Thyroid gland (tissue), 4 donors: Measurements from ENCODE around the gene THAP3. TPM values are rescaled to one million over a fixed set of nuclear protein-coding genes. Genes with fewer than 3 reads are reported as not detected.
A peak's percentile ranks its signal among the peaks of the same experiment; 100 is the strongest.

Source experiments
- DNase-seq, 2 donors: peaks; one replicate each; pipeline ENCODE4 v3.0.0-alpha.2; 2019
- H3K27ac ChIP-seq, 3 donors: fragments of 200-600 bp; sonication (generic); 1 replicate in 2 of 3; 2 replicates in 1 of 3; pipeline ENCODE4 v1.5.1; 2016 to 2019; ENCODE audit warnings: mild to moderate bottlenecking in 1 of 3, moderate library complexity in 1 of 3
- H3K27me3 ChIP-seq: fragments of 200-600 bp; sonication (generic); one replicate; pipeline ENCODE4 v1.5.1; 2019
- H3K36me3 ChIP-seq, 2 donors: fragments of 200-600 bp; sonication (generic); one replicate each; pipeline ENCODE4 v1.5.1; 2016 to 2019
- H3K4me1 ChIP-seq, 2 donors: fragments of 200-600 bp; sonication (generic); one replicate each; pipeline ENCODE4 v1.5.1; 2017 to 2019
- H3K4me3 ChIP-seq, 3 donors: fragments of 200-600 bp; sonication (generic); replicated peaks in 1 of 3; 1 replicate in 2 of 3; 2 replicates in 1 of 3; pipeline ENCODE4 v1.5.1; 2016; ENCODE audit warnings: mild to moderate bottlenecking in 1 of 3
- H3K9me3 ChIP-seq: fragments of 200-600 bp; sonication (generic); one replicate; pipeline ENCODE4 v1.5.1; 2017
- POLR2A ChIP-seq, 2 donors: fragments of 450-650 bp; IDR thresholded peaks; one replicate each; pipeline ENCODE4 v1.6.1; 2017; ENCODE audit warnings: antibody characterized with exemption in 2 of 2, mild to moderate bottlenecking in 2 of 2, moderate library complexity in 1 of 2
- WGBS, 2 donors: methylation state at CpG; one replicate each; pipeline ENCODE4 v1.1.5; 2017; 5-methylcytosine and 5-hydroxymethylcytosine counted together
- intact Hi-C: fragments of 100-400 bp; cut with DNase I; formaldehyde crosslinking; loops from one replicate; pipeline ENCODE4 v1.15.1; 2023
- total RNA-seq, 4 donors: library from RNA; depleted of rRNA; stranded (reverse); fragments of >200 nt; gene quantifications; one replicate each; pipeline ENCODE4 v1.2.3, GENCODE V29; 2016
- TF ChIP-seq, protein P1 (sequence below), 6 experiments: fragments of 200-600 bp in 3 of 6; fragments of 450-650 bp in 3 of 6; sonication (generic) in 3 of 6; IDR thresholded peaks; one replicate each; pipeline ENCODE4 v1.5.1; 2016 to 2019; ENCODE audit warnings: antibody characterized with exemption in 6 of 6, mild to moderate bottlenecking in 2 of 6, inconsistent platforms in 1 of 6, moderate library complexity in 1 of 6

The THAP3 gene
- total RNA-seq, 4 donors from 2014 or later = 21.2 to 35.3 (median 30.5) TPM

DNA sequence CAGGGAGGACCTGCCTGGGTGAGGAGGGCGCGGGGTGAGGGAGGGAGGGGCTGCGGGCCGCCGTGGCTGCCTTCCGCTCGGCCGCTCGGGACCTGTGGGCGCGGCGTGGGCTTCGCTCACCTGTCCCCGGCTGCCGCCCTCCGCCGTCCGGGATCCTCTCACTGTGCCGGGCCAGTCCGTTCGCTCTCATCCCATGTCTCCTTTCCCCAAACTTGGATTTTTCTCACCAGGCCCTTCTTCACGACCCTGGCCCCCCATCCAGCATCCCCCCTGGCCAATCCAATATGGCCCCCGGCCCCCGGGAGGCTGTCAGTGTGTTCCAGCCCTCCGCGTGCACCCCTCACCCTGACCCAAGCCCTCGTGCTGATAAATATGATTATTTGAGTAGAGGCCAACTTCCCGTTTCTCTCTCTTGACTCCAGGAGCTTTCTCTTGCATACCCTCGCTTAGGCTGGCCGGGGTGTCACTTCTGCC, 44.5 kb upstream of the THAP3 start:
- Histone ChIP-seq H3K4me3 (peak overlapping the region; percentile 85 to 95 (median 90)), H3K36me3 (no peaks in the 10 kb centered on the region), H3K27ac (peak overlapping the region; percentile 66 to 86 (median 69)), H3K9me3 (no peaks in the 10 kb centered on the region), H3K27me3 (no peaks in the 10 kb centered on the region), H3K4me1 (peaks cover 14 to 23% of the 10 kb centered on the region in 2 donors)
- no peak for TF ChIP-seq POLR2A (IDR thresholded peaks at IDR 0.05)
- DNase-seq = no peak
- intact Hi-C loops = no loop called here
- WGBS, 2 donors = 0 to 2% methylated on average over 16 to 21 of the region's 30 CpGs

DNA sequence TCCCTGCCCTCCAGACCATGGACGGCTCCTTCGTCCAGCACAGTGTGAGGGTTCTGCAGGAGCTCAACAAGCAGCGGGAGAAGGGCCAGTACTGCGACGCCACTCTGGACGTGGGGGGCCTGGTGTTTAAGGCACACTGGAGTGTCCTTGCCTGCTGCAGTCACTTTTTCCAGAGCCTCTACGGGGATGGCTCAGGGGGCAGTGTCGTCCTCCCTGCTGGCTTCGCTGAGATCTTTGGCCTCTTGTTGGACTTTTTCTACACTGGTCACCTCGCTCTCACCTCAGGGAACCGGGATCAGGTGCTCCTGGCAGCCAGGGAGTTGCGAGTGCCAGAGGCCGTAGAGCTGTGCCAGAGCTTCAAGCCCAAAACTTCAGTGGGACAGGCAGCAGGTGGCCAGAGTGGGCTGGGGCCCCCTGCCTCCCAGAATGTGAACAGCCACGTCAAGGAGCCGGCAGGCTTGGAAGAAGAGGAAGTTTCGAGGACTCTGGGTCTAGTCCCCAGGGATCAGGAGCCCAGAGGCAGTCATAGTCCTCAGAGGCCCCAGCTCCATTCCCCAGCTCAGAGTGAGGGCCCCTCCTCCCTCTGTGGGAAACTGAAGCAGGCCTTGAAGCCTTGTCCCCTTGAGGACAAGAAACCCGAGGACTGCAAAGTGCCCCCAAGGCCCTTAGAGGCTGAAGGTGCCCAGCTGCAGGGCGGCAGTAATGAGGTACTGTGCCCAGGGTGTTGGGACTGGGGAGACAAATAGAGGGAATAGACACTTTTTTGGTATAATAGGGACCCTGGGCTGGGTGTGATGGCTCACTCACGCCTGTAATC, 43.9 kb upstream of the THAP3 start:
- Histone ChIP-seq H3K4me1 (peaks cover 21 to 29% of the 10 kb centered on the region in 2 donors), H3K27me3 (no peaks in the 10 kb centered on the region), H3K36me3 (no peaks in the 10 kb centered on the region), H3K27ac (peak overlapping the region; percentile 66 to 86 (median 69)), H3K4me3 (peak overlapping the region; percentile 85 to 95 (median 90)), H3K9me3 (no peaks in the 10 kb centered on the region)
- 30 to 46% methylated on average over 9 to 19 of the region's 19 CpGs for WGBS, 2 donors
- intact Hi-C loops = no loop called here
- no peak for DNase-seq
- TF ChIP-seq, protein P1, sequence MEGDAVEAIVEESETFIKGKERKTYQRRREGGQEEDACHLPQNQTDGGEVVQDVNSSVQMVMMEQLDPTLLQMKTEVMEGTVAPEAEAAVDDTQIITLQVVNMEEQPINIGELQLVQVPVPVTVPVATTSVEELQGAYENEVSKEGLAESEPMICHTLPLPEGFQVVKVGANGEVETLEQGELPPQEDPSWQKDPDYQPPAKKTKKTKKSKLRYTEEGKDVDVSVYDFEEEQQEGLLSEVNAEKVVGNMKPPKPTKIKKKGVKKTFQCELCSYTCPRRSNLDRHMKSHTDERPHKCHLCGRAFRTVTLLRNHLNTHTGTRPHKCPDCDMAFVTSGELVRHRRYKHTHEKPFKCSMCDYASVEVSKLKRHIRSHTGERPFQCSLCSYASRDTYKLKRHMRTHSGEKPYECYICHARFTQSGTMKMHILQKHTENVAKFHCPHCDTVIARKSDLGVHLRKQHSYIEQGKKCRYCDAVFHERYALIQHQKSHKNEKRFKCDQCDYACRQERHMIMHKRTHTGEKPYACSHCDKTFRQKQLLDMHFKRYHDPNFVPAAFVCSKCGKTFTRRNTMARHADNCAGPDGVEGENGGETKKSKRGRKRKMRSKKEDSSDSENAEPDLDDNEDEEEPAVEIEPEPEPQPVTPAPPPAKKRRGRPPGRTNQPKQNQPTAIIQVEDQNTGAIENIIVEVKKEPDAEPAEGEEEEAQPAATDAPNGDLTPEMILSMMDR (IDR thresholded peaks at IDR 0.05) = no peak
- TF ChIP-seq POLR2A (IDR thresholded peaks at IDR 0.05) = no peak

DNA sequence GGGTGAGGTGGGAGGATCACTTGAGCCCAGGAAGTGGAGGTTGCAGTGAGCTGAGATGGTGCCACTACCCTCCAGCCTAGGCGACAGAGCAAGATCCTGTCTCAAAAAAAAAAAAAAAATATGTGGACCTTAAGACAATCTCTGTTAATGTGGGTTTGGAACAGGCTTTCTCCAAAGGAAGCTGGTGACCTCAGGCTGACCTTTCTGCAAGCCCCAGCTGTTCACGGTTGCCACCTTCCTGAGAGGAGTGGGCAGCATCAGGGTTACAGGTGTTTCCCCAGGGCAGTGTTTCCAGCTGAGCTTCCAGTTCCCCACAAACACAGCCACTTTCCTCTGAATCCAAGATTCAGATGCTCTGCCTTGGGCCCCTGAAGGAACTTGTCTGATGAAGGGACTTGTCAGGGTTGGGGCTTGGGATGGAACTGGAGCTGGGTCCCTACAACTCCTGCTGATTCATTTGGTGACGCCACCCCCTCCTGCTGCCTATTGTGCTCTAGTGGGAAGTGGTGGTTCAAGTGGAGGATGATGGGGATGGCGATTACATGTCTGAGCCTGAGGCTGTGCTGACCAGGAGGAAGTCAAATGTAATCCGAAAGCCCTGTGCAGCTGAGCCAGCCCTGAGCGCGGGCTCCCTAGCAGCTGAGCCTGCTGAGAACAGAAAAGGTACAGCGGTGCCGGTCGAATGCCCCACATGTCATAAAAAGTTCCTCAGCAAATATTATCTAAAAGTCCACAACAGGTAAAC, 42.9 kb upstream of the THAP3 start:
- no peak overlapping the region for H3K27ac ChIP-seq
- no peaks in the 10 kb centered on the region for H3K36me3 ChIP-seq
- no peaks in the 10 kb centered on the region for H3K27me3 ChIP-seq
- intact Hi-C loops = no loop called here
- WGBS, 2 donors = 75 to 83% methylated on average over 10 of the region's 10 CpGs
- TF ChIP-seq, protein P1 (IDR thresholded peaks at IDR 0.05) = no peak
- H3K4me3 ChIP-seq = no peak overlapping the region
- H3K4me1 ChIP-seq = peaks cover 25 to 32% of the 10 kb centered on the region in 2 donors
- DNase-seq = no peak
- no peaks in the 10 kb centered on the region for H3K9me3 ChIP-seq

DNA sequence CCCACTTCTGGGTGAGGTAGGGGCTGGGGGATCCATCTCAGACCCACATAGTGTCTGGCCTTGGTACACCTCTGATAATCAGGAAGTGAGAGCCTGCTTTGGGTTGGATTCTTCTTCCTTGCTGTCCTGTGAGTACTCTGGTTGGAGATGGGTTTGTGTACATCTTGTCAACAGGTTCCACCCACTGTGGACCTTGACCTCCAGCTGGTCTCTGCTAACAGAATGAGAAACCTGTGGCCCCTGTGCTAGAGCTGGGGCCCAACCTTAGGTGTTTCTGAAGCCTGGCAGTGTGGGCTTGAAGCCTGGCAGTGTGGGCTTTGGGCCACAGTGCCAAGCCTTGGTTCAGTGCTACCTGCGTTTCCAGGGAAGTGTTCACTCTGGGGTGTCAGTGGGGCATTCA, 42.3 kb upstream of the THAP3 start:
- no peak overlapping the region for H3K27ac ChIP-seq
- 100% methylated on average over 1 of the region's 1 CpG for WGBS, 2 donors
- TF ChIP-seq, protein P1 (IDR thresholded peaks at IDR 0.05) = no peak
- no peak for TF ChIP-seq POLR2A (IDR thresholded peaks at IDR 0.05)

DNA sequence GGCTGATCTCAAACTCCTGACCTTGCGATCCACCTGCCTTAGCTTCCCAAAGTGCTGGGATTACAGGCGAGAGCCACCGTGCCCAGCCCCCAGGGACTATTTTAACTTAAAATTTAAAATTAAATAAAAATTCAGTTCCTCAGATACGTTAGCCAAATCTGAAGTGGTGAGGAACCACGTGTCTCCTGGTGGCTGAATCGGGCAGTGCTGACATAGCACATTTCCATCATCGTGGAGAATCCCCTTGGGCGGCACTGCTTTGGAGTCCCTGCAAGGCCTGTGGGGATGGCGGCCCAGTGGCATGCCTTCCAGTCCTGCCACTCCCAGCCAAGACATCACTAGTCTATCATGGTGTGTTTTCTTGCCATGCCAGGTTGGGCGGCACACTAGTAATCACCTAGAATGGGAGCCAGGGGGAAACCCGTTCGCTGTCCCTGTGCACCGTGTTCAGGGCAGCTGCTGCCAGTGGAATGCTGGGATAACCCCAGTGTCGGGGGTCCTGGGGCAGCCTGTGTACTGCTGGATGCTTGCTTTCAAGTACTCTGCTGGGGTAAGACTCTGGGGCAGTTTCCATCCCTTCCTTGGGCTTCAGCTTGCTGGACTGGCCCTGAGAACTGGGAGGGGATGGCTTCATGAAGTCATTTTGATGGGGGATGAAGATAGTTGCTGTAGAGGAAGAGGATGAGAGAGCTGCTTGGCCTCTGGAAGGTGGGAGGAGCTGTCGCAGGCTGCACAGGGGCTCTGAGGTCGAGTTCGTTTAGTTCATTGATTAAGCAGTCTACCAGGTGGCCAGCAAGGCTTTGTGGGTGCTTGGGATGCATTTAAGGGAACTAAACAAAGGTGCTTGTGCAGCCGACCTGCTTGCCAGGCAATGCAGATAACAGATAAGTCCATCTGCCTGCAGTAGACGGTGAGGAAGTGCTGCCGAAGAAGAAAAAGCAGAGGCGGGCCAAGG, 40.3 kb upstream of the THAP3 start:
- peaks cover 15 to 17% of the 10 kb centered on the region in 2 donors for H3K36me3 ChIP-seq
- H3K27ac ChIP-seq = no peak overlapping the region
- intact Hi-C loops = no loop called here
- TF ChIP-seq, protein P1 (IDR thresholded peaks at IDR 0.05) = no peak
- no peaks in the 10 kb centered on the region for H3K9me3 ChIP-seq
- no peaks in the 10 kb centered on the region for H3K27me3 ChIP-seq
- no peak for DNase-seq
- no peak overlapping the region for H3K4me3 ChIP-seq
- 71 to 80% methylated on average over 18 to 21 of the region's 21 CpGs for WGBS, 2 donors
- peaks cover 30 to 44% of the 10 kb centered on the region in 2 donors for H3K4me1 ChIP-seq

More for the DNA sequence above, 42.3 kb upstream of the THAP3 start:
- intact Hi-C loops = no loop called here
- H3K27me3 ChIP-seq = no peaks in the 10 kb centered on the region
- DNase-seq = no peak
- no peak overlapping the region for H3K4me3 ChIP-seq
- H3K4me1 ChIP-seq = peaks cover 30 to 39% of the 10 kb centered on the region in 2 donors
- H3K9me3 ChIP-seq = no peaks in the 10 kb centered on the region
- no peaks in the 10 kb centered on the region for H3K36me3 ChIP-seq
